Non-pigmented ciliary epithelial cell (primary cell): ENCODE measurements around the gene ZNF860.
"Not testable (repeated sequence)": the region's sequence is repeated elsewhere in the genome, so short reads cannot be mapped to it uniquely, and the experiment has no call there.

Source experiments
- DNase-seq: peaks from one replicate; pipeline ENCODE4 v3.0.0-alpha.2; 2010; ENCODE audit warnings: low read depth

Gene ZNF860

GRCh38 chr3:31962801-31963205, 18.7 kb upstream of the ZNF860 start:
- no peak for DNase-seq

DNA sequence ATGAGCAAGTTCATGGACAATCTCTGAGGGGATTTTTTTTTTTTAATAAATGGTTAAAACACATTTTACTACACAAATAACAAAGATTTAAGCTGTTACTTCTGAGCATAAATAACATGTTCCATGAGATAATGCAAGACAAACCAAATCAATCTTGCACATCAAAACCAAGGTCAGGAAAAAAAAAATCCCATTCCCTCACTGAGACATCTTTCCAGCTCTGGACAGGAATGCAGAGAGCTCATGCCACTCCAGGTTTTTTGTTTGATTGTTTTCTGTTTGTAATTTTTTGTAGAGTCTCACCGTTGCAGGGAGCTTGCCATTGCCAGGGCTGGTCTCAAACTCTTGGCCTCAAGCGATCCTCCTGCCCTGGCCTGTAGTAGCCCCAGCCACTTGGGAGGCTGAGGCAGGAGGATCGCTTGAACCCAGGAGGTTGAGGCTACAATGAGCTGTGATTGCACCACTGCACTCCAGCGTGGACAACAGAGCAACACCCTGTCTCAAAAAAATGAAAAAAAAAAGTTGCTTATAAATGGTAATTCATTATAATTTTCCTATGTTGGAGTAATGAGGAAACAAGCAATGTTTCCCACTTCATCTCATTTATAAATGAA, 14.5 kb upstream of the ZNF860 start:
- DNase-seq = no peak

DNA sequence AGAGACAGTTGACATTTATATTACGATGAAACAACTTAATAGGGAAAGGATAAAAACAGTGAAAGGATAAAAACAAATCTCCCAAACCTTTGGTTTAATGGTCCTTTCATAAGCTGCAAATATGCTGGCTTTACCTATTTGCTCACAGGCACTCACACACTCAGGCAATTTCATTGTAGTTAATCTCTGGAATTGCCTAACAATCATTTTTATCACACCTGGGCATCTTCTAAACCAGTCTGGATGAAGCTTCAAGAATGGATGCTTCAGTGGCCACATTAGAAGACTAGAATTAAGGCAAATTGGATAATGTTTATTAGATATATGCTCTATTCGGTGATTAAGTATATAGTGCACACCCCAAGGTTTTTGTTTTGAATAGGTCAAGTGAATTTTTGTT, 14.0 kb upstream of the ZNF860 start:
- no peak for DNase-seq

DNA sequence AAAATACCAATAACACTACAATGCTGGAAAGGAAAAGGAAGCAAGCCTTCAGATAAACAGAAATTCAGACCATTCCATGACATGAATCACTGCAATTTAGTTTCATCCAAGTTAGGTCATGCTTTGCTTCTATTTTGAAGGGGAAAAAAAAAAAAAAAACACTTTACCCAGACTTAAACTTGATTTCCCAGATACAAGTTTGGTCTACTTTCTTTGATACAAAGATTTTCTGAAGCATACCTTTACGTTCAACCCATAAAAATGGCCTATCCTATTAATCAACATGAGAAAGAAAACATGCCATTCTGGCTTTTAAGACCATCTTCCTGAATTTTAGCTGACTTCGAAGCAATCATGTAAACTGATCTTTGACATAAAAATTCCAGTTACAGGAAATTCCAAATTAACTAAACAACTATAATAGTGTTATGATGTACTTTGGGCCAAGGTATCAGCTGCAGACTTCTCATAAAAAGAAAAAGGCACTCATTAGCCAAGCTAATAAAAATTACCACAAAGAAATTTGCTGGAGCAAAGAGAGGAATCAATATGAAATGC, 13.1 kb upstream of the ZNF860 start:
- DNase-seq = peak; percentile 53

DNA sequence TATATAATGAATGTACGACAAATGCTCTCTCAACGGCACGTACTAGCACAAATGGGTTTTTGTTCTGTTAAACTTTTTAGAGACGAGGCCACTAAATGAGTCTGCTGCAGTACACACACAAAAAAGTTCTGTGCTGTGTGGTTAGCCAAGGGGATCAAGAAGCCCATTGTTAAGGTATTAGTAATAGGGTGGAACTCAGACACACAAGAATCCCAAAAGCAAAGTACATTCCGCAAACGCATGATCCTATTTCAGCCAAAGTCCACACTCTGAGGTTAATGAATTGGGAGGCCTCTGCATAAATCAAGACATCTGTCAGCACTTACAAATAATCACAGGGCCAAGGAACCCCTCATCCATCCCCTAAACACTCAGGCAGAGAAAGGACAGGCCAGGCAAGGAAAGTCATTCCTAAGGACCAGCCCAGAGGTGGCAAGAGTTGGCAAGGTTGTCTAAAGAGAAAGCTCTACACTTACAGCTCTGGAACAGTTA, 12.6 kb upstream of the ZNF860 start:
- peak; percentile 96 for DNase-seq

DNA sequence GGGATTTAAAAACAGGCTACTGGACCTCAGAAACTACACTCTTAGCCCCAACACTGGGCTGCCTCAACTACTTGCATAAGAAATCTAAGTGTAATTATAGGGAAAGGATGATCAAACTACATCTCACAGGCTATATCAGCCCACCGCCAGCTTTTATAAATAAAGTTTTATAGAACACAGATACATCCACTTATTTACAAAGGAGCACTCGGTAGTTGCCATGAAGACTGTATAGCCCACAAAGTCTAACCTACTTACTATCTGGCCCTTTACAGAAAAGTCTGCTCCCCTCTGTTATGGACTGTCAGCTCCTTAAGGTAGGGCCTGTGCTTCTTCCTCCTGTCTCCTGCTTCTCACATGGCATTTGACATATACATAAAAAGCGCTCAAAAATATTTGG, 9.9 kb upstream of the ZNF860 start:
- no peak for DNase-seq

DNA sequence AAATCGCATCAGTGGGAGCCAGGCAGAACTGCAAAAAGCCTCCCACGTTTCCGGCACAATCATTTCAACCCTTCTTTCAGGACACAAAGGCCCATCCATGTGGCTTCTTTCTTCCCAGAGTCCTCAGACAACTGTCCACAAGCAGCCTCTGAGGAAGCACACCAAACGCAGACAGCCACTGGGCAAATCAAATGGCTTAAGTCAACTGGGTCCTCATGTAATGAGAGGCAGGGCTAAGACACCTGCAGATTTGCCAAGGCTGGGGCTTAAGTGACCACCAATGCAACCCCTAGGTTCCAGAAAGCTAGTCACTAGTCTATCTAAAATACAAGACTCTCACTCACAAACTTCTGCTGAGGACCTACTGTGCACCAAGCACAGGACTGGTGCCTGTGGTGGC, 8.5 kb upstream of the ZNF860 start:
- no peak for DNase-seq

DNA sequence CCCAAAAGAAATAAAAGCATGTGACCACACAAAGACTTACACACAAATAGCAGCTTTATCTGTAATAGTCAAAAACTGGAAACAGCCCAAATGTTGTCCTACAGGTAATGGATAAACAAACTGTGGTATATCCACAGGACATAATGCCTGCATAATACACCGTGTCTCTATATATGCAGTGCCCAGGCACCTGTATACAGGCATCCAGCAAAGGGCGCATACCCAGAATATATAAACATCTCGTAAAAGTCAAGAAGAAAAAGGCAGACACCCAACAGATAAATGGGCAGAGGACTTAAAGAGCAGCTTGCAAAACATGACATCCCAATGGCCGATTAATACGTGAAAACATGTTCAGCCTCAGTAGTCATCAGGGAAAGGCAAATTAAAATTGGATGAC, 7.7 kb upstream of the ZNF860 start:
- DNase-seq = no peak

GRCh38 chr3:31974471-31974870, 7.1 kb upstream of the ZNF860 start:
- peak; percentile 90 for DNase-seq

- DNase-seq = no peak
Observed at GRCh38 chr3:31974964-31975363, 6.6 kb upstream of the ZNF860 start.

- DNase-seq = no peak
Observed at GRCh38 chr3:31976302-31976701, 5.2 kb upstream of the ZNF860 start.

- no peak for DNase-seq
Observed at GRCh38 chr3:31977736-31978135, 3.8 kb upstream of the ZNF860 start.

DNA sequence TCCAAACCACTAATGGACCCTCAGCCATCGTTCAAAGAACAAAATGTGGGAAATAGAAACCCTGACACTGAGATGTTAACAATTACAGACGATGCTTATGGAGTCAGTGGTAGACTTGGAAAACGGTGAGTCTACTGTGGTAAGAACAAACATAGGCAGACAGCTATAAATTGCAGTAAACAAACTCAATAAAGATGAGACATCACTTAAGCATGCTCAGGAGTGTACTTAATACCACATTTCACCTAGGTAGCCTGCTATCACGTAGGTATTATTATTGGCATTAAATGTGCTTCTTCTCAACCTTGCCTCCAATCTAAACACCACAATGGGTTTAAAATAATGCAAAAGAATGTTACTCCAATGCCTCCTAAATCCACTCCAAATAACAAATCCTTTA, 3.0 kb upstream of the ZNF860 start:
- DNase-seq = no peak

DNA sequence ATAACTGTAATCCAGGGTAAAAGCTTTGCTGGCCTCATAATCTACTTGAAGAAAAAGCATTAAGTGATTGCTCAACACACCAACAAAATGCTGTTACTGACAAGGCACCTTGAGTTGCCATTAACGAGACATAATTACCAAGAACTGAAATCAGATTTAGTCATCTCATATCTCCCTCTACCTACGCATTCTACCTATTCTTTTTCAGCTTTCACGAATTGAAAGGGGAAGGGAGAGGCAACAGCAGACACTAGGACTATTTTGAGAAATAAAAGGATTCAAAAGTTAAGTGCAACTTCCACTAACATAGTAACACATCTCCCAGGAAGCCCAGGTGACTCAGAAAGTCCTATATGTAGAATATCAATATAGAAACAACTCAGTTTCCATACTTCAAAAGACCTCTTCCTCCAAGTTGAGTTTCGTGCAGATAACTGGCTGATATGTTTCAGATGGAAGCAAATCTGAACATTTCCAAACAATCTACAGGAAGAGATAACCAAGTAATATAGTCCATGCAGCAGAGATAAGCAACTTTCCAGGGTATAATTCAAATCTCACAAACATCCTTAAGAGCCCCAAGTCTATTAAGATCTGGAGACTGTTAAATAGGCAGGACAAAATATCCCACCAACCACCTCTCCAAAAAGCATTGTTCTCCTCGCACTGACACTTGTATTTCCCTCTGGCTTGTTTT, 2.4 kb upstream of the ZNF860 start:
- no peak for DNase-seq

DNA sequence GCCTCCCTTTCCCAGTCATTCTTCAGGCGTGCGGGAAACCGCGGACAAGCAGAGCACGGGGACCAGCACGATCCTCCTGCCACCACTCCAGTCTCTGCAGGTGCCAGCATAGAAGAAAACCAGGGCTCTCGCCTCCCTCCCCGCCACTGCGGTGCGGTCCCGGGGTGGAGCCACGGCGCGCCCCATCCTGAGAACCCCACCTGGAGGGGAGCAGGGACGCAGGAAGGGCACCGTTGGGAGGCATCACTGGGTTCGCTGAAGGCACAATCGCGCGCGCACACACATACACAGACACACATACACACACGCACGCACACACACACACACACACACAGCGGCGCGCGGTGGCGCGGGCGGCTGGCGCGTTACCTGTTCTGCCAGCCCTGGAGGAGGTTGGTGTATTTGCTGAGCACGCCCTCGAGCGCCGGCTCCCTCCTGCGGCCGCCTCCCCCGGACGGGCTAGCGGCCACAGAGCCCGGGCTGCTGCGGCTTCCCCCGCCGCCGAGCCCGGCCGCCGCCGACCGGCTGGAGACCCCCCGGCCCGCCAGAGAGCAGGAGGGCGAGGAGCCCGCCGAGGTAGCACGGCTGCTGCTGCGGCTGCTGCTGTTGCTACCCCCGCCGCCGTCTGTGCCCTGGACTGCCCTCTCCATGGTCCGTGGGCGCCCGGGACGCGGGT, 882 bp upstream of the ZNF860 start:
- no peak for DNase-seq

DNA sequence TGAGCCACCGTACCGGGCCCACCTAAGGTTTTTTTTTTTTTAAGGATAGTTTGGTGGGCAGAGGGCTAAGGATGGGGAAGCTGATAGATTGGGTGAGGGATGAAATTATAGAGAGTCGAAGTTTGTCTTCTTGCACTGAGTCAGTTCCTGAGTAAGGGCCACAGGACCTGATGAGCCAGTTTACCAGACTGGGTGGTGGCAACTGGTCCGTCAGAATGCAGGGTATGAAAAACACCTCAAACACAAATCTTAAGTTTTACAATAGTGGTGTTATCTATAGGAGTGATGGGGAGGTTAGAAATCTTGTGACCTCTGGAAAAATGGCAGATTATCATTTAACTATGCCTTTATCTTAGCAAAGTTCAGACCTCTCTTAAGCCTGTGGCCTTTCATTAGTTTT, 2.8 kb downstream of the ZNF860 start:
- no peak for DNase-seq

DNA sequence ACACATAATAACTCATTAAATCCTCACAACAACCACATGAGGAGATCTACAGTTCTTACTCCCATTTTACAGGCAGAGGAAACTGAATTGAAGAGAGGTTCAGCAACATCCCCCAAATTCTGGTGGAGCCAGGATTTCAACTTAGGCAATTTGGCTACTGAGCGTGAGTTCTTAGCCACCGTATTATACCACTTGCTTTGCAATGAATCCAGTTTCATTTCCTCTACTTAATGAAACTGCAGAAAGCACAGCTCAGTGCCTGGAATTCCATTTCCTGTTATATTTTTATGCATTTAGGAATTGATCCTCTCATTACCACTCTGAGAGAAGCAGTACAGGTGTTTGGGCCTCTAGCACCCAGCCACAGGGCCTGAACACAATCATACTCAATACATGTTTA, 4.3 kb downstream of the ZNF860 start:
- DNase-seq = no peak

GRCh38 chr3:31988271-31988670, 6.7 kb downstream of the ZNF860 start:
- DNase-seq = no peak

DNA sequence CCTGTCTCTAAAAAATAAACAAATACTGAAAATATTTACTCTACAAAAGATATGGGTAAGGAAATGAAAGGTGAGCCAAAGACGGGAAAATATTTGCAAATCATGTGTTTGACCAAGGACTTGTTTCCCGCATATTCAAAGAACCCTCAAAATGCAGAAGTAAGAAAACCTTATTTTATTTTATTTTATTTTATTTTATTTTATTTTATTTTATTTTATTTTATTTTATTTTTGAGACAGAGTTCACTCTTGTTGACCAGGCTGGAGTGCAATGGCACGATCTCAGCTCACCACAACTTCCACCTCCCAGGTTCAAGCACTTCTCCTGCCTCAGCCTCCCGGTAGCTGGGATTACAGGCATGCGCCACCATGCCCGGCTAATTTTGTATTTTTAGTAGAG, 11.4 kb downstream of the ZNF860 start:
- DNase-seq = not testable (repeated sequence)

DNA sequence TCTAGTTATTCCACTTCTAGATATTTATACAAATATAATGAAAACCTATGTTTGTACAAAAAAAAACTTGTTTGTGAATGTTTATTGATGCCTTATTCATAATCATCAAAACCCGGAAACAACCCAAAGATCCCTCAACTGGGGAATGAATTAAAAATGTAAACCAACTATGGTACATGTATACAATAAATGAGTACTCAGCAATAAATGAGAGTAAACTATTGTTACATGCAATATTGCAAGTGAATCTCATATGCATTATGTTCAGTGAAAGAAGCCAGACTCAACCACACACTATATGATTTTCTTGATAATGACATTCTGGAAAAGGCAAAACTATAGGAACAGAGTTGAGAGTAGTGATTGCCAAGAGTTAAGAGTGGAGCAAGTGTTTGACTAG, 12.3 kb downstream of the ZNF860 start:
- no peak for DNase-seq

DNA sequence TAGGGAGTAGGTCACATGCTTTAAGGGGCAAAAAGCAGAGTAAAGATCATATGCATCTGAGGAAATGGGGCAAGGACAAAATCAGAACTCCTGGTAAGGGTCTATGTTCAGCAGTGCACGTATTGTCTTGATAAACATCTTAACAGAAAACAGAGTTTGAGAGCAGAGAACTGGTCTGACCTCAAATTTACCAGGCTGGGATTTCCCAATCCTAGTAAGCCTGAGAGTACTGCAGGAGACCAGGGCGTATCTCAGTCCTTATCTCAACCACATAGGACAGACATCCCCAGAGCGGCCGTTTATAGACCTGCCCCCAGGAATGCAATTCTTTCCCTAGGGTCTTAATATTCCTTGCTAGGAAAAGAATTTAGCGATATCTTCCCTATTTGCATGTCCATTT, 13.5 kb downstream of the ZNF860 start:
- DNase-seq = not testable (repeated sequence)

DNA sequence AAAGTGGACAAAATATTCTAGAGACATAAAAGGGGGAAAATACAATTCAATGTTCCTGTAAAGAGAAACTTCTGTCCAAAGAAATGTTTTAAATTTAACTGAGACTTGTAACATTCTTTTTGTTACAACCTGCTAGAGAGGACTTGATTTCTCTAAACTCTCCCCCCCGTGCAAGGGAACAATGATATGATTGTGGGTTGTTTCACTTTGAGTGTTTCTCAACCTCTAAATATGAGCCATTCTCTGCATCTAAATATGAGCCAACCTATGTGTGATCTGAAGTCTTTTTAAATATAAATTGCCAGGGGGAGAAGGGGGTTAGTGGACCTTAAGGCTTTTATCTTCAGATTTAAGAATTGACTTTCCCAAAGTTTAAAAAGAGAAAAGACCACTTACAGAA, 14.6 kb downstream of the ZNF860 start:
- no peak for DNase-seq

GRCh38 chr3:31997500-31997899, 15.9 kb downstream of the ZNF860 start:
- DNase-seq = no peak
